Putamen (tissue), 1 donor: ENCODE data around the gene IDH2.

Experiments
- DNase-seq: peaks from one replicate; pipeline ENCODE4 v3.0.0-alpha.2; 2016; ENCODE audit warnings: low spot score

Gene IDH2

DNA sequence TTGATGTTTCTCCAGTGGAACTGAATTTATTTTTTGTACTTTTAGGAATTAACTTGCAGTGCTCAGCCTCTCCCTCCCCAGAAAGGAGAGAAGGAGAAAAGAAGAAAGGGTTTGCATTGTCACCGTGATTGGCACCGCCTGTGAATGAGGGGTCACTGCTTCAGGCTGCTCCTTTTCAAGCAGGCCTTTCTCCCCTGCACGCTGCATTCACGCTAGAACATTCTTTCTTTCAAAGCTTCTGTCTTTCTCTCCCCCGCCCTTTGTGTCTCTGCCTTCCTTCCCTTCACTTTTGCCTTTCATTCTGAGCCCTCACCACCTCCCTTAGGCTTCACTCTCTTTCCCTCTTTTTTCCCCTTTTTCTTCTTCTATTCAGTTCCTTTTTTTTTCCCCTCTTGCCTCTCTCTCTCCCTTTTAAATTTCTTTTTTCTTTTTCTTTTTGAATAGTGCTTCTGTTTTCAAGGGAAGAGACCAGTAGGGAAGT lies 58.7 kb downstream of the IDH2 start:
- no peak for DNase-seq

DNA sequence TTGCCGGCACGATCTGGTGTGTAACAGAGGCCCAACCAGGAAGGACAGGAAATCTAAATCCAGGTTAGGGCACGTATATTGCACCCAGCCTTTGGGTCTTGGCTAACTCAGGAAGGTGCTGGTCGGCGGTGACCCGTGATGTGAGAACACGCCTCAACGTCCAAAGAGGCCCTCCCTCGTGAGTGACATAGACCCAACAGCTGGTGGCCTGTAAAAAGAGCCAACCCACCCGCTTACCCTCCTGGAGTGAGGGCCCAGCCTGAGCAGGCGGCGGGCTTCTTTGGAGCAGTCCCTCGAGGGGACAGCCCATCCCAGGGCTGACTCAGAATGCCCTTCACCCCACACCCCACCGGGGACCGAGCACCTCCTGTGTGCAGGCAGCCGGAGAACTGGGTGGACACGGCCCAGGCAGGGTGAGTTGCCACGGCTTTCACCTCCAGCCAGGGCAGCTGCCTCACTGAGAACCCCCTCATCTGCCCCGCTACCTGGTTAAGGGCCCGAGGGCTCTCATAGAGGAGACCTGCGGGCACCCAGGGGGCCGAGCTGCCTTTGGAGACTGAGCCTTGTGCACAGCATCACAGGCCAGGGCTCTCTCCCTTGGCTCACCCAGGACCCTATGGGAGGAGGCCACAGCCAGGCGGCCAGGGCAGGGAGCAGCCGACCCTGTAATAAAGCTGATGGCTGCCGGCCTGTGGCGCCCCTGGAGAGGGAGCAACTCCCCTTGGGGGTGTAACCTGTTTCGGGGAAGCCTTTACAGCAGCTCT lies 59.3 kb downstream of the IDH2 start:
- no peak for DNase-seq

DNA sequence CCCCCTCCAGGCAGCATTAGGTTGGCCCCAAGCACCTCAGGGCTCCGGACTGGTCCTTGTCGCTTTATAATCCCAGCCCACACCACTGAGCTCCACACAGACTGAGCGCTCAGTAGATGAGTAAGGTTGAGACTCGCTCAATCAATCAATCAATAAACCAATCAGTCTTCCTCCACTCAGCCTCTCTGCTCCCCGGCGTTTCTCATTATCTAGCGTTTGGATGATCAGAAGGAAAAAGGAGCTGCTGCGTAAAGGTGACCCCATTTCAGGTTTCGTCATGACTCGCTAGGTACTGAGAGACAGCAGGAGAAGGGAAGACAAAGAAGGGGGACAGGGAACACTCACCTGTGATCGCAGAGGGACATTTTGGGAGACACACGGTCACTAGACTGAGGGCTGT lies 59.9 kb downstream of the IDH2 start:
- DNase-seq = no peak

DNA sequence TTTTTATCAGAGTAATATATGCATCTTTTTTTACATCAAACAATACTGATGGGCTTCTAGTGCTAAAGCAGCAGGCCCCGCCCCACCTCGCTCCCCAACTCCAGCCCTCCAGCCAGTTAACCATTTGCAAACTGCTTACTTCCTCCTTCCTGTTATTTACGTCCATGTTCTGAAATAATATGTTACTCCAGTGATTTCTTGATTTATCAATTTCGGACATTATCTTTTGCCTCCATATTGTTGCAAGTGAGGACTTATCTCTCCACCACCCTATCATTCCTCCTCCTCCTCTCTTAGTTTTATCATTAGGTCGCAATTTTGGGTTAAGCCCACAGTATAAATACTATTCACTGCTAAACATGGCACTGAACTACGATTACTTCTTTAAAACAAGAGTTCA lies 61.6 kb downstream of the IDH2 start:
- DNase-seq = no peak

DNA sequence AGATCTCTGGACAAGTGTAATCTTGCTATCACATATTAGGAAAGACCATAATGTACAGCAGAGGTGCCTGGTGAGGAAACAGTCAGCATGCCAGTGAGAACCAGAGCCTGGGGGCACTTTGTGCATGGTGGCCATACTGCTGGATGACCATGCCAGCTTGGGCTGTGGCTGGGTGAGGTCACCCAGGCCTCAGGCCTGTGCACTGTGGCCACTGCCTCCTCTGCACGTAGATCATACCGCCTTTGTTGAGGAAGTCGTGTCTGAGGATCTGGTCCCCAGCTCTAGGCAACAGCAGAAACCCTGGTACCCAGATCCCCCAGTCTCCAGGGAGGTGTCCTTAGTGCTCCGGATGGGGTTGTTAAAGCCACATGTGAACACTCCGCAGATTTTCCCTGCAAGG lies 62.3 kb downstream of the IDH2 start:
- DNase-seq = no peak

DNA sequence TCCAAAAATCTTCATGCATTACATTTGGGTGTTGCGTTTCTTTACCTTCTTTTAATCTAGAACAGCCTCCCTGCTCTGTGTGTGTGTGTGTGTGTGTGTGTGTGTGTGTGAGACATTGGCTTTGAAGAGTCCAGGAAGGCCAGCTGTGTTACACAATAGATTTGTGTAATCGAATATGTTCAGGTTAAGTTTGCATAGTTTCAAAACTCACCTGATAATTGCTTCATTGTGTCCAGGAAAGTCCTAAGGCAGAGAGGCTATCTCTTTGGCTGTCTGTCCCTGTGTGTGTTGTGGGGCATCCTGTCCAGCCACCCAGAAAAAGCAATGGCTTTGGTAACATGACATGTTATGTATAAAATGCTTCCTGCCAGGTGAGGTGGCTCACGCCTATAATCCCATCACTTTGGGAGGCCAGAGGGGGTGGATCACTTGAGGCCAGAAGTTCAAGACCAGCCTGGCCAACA lies 63.6 kb downstream of the IDH2 start:
- no peak for DNase-seq

DNA sequence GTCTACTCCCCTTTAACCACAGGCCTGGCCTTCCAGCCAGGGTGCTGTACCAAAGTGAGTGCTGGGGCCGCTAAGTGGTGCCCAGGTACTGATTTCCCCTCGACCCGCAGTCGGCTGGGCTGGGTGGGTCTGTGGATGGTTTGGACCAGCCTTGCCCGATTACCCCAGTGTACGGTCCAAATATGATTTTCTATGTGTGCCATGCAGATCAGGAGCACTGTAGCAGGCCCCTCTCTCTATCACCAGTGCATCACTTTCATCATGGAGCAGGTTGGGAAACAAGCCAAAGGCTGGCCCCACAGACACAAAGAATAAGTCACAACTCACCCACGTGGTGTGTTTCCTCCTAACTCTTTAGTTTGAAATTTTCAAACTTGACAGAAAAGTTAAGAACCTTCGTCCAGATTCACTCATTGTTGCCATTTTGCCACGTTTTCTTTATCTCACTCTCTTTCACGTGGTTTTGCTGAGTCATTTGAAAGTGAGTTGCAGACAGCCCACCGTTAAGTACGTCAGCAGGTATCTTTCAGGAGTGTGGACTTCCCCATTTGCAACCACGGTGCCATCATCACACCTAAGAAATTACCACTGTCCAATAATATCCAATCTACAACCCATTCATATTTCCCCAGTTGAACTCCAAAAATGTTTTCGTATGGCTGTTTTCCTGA lies 64.2 kb downstream of the IDH2 start:
- DNase-seq = no peak

DNA sequence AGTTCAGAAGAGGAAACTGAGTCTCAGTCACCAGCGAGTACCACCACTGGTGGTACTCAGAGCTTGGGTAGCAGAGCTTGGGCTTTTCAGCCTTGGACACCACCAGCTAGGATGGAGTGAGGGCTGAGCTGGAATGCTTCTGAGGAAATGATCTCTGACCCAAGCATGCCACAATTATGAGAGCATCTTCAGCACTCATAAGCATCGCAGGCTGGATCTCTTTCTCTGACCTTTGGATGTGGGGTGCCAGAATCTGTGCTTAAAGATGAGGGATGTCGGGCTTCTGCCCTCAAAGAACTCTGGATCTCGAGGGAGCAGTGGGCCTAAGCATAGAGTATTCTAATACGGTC lies 64.8 kb downstream of the IDH2 start:
- no peak for DNase-seq

DNA sequence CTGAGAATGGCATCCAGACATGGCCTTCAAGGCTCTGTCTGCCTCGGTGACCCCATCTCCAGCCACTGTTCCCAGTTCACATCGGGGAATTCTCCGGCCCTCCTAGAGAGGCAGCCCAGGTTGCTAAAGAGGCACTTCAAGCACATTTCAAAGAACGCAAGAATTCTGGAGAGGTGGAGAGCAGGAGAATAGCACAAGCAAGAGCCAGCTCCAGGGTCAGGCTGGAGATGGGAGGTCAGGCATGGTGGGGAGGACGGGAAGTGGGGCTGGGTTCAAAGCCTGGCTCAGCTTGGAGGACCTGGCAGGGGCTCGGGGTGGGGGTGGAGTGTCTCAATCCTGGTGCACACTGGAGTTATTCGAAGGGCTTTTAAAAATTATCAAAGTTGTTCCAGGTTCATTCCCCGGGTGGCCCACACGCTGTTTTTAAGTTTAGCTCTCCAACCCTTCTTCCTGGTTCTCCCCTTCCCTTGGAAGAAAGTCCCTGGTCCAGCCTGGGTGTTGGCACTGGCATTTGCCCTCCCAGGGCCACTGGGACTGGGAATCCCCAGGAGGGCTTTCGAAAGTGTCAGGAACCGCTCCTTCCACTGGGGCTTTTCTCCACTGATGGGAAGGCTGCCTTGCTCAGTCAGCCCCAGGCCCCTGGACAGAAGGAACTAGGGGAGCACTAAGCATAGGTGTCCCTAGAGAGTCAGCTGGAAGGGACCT lies 65.3 kb downstream of the IDH2 start:
- DNase-seq = no peak

DNA sequence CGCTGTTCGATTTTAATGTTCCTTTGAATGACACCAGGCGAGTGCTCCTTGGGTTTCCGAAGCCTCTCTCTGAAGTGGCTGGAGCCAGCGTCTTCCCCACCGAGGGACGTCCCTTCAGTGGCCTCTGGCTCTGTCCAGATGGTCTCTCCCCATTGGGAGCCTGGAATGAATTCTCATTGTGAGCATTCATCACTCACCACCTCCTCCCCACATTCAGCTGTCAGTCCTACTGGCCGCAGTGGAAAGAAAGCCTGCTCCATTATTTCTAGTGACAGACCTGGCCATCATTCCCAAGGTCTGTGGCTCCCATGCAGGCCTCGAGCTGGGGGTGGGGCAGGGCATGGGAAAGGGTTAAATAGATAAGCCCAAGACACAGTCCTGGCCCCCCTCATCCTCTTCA lies 65.9 kb downstream of the IDH2 start:
- no peak for DNase-seq

DNA sequence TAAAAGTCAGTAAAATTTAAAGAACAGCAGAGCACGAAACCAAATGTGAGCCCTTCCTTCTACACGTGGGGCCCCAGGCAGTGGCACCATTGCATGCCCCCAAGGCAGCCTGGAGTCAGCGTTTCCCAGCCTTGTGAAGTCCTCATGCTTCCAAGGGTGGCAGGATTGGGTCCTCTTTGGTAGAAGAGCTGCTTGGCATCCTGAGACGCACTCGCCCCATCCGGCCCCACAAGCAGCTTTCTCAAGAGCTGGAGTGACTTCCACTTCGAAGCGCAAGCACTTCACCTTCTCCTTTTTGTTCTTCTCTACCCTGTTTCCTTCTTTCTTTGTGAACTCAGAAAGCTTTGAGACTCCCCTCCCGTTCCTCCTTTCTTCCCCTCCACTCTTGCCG lies 66.4 kb downstream of the IDH2 start:
- no peak for DNase-seq

DNA sequence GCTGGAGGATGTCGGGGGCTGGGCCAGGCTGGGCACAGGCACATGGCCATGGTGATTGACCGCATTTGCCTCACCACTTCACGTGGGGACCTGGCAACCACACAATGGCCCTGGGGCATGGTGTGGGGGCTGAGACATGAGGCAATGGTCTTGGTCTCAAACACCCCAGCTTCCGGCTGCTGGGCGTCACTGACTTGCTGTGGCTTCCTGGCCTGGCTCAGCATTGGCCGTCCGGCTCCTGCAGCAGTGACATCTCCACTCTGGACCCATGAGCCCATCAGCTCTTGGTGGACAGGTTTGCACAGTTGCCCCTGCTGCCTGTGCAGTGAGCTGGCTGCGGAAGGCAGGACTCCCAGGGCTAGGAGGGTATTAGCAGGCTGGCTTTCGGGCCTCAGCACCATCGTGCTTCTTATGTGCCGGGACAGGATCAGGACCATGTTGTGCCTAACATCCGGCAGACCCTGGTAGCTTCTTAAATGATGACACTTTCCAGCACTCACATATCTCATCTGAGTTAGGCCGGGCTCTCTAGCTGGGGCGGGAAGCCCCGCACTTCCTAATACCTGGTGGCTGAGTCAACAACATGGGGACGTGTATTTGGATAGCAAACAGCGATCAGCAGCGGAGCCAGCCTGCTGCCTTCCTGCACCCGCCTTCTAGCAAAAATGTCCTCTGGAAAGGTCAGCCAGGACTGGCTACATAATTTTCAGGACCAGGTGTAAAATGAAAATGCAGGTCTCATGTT lies 67.0 kb downstream of the IDH2 start:
- no peak for DNase-seq

DNA sequence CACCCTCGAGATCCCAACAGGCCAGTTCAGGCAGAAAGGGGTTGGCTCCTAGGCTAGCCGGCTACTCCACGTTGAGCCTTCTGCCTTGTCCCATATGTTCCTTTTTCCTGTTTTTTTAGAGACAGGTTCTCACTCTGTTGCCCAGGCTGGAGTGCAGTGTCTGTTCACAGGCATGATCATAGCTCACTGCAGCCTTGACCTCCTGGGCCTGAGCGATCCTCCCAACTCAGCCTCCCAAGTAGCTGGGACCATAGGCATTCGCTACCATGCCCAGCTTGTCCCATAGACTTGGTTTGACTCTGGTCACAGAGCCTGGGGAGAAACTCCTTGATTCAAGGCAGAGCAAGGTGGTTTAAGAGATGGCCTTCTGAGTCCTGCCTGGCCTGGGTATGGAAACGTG lies 68.8 kb downstream of the IDH2 start:
- DNase-seq = no peak
